Nucleus accumbens (tissue), 56 donors: ENCODE results near the gene PCDH15.

Source experiments
- DNase-seq, 56 donors: peaks; one replicate each; lab custom pipeline; 2025; lab: John Stamatoyannopoulos, UW

The PCDH15 gene

GRCh38 chr10:53899463-53900160, 901.4 kb downstream of the PCDH15 start:
- DNase-seq = no peak

DNA sequence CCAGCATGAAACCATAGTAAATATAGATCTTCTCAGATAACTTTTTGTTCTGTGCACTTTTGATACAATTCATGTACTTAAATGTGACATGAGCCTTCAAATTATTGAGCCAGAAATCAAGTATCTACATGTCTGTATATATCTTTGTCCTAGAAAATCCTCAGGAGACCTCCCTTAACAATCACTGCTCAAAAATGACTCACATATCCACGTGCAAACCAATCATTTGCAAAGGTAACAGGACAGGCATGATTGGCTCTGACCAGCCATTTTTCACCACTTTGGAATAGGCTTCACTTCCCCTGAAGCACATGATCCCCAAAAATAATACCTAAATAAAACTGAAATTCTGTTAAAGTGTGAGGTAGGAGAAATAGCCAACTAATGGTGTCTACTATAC, 902.5 kb downstream of the PCDH15 start:
- no peak for DNase-seq

GRCh38 chr10:53894145-53894544, 906.9 kb downstream of the PCDH15 start:
- no peak for DNase-seq

DNA sequence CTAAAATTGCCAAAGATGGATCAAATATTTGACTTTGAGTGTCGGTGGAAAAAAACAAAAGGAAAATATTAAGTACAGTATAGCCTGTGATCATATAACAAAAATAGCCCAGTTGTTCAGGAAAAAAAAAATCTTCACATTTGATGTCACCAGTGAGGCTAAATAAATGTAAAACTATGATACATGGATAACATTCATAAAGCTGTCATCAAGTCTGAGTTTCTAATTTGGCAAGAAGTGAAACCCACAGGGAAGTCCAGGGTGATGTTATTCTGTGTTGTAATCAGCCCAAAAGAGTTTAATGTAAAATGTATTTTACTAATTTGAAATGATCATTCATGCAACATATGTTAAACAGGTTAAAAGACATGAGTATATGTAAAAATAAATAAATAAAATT, 908.0 kb downstream of the PCDH15 start:
- no peak for DNase-seq

DNA sequence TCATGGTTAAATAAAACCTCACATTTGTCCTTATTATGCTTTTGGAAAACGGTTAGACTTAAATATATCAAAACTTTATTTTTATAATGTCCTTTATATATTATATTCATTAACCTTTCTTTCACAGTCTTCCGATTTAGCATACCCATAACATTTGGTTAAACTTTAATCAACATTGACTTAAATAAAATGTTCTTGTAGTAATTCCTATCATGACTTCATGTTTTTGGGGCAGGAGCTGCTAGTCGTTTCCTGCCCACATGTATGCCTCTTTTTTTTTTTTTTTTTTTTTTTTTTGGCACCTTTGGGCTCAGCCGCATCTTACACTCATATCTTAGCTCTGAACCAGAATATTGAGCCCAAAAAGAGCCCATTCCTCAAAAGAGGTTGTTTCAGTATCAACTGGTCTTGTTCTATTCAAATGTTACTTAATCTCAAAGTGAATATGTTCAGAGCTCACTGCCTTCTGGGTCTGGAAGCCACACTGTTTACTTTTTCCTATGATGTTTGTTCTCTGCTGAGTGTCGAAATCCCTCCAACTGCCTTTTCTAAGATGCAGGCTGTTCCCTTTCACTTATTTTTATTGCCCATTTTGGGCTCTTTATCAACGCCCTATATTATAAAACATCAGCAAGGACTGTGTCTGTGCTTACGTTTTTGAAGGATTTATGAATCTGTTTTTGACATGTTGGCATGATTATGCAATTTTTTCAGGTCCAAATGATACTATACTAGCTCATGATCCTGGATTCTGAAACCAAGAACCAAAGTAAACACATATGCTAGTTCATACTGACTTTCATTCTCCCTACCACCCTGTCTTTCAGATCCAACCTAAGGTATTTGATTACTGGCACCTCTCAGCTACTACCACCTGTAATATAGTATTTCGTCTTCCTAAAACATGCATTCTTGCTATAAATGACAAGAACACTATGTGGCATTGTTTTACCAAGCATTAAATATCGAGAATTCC, 914.4 kb downstream of the PCDH15 start:
- no peak for DNase-seq

DNA sequence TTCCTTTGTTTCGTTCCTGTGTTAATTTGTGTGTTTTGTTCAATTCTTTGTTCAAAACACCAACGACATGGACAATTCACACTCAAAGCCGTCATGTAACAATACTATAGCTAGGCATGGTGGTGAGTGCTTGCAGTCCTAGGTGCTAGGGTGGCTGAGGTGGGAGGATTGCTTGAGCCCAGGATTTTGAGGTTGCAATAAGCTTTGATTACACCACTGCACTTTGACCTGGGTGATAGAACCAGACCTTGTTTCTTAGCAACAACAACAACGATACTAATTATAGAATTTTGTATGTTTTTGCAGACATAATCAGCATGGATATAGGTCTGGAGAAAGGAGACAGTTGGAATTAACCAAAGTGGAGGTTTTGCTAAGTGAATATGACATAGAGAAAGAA, 936.2 kb downstream of the PCDH15 start:
- no peak for DNase-seq

- DNase-seq = no peak
Observed at GRCh38 chr10:53852450-53853175, 948.4 kb downstream of the PCDH15 start.

DNA sequence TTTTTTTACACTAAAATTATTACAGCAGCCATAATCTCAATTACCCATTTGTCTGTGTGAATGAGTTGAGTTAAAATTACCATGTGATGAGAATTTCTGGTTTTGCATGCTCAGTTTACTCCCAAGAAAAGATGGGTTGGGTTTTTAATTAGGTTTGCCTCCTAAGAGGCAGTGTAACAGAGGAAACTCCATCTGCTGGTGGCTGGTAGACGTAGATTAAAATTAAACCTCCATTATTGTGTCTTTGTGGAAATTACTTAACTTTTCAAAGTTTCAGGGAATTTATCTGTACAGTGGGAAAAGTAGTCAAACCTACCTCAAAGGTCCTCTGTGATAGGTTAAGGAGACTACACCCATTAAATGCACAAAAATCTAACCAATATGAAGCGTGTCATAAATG, 954.2 kb downstream of the PCDH15 start:
- no peak for DNase-seq

DNA sequence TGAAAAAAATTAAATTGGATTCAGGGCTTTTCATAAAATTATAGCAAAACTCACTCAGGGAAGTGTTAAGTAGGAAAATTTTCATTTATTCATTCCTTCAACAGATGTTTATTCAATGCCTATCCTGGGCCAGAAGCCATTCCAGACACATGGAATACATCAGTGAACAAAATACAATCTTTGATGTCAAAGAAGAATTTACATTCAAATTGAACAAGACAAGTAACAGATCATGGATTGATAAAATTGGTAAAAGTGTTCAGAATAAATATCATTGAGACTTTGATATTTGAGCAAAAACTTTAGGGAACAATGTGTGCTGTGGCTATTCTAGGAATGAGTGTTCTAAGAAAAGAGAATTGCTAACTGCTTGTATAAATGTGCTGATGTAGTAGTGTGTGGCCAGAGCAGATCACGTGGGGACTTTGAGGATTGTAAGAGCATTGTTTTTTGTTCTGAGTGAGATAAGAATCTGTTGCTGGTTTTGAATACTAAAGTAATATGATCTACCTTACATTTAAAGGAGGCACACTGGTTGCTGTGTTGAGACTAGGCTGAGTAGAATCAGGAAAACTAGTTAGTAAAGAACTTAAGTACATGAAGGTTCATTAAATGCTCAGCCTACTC, 957.2 kb downstream of the PCDH15 start:
- peak in 6 of 56 donors; percentile 1 to 13 (median 8) for DNase-seq

DNA sequence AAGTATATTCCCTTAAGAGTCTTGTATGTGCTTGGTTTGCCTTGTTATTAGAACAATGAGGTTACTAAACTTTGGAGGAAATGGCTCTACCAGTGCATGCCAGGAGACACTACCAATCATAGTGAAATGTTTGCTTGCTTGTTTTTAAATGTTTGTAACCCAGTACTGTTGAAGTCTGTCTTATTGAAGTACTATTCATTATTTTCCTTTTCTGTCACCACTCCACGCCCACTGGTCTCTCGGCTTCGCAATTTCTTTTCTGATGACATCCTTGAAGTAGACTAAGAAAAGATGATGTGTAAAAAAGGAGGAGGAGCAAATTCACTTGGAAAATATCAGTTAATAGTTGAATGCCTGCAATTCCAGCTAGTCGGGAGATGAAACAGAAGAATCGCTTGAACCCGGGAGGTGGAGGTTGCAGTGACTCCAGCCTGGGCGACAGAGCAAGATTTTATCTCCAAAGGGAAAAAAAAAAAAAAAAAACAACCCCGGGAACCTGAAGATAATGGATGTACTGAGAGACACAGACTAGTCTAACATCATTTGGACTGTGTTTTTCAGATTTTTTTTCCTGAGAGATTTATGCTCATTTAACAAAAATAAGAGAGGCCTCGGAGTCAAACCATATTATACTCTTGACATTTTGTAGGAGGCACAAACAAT, 959.4 kb downstream of the PCDH15 start:
- DNase-seq = no peak

- no peak for DNase-seq
Observed at GRCh38 chr10:53840653-53841052, 960.4 kb downstream of the PCDH15 start.

- no peak for DNase-seq
Observed at GRCh38 chr10:53839440-53840039, 961.5 kb downstream of the PCDH15 start.

GRCh38 chr10:53836638-53837037, 964.4 kb downstream of the PCDH15 start:
- no peak for DNase-seq

DNA sequence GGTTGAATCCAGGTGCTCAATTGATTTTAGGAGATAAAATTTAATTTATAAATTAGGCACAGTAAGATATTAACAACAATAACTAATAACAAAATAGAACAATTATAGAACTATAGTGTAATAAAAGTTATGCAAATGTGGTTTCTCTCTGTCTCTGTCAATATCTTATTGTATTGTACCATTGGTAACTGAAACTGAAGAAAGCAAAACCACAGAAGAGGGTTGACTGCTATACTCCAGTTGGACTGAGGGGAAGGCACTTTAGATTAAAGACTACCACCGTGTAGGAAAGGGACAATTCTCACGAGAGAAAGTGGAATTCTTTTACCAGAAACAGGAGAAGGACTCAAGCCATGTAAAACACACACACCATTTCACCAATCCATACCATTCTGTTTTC, 967.1 kb downstream of the PCDH15 start:
- no peak for DNase-seq

GRCh38 chr10:53827261-53827660, 973.8 kb downstream of the PCDH15 start:
- DNase-seq = no peak

GRCh38 chr10:53808677-53809372, 992.2 kb downstream of the PCDH15 start:
- DNase-seq = no peak

- no peak for DNase-seq
Observed at GRCh38 chr10:53786236-53786900, 1014.7 kb downstream of the PCDH15 start.

DNA sequence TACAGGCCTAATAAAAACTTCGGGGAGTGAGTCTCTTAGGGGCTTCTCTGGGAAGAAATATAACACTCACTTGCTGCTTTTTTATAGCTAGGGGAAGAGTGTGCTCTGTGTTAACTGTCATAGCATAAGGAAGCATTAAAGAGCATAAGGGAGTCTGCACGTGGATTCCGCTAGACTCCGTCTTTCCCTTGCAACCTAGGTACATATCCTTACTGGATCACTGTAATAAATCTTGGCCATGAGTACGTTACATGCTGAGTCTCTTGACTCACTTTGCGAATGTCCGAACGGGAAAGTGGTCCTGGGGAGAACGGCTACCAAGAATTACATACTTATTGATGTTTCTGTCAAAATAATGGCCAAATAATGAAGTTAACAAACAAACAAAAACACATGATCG, 1029.3 kb downstream of the PCDH15 start:
- DNase-seq = no peak
